K562 (cell line): ENCODE measurements around the gene PPP4R3B. TPM values are rescaled to one million over a fixed set of nuclear protein-coding genes. Genes with fewer than 3 reads are reported as not detected.
A peak's percentile ranks its signal among the peaks of the same experiment; 100 is the strongest.

Experiments used
- ATF3 ChIP-seq, 2 experiments: fragments of 450-650 bp in 1 of 2; sonication (generic) in 1 of 2; formaldehyde crosslinking in 1 of 2; IDR thresholded peaks in 1 of 2; conservative IDR thresholded peaks in 1 of 2; 2 replicates each; pipeline versions ENCODE4 v1.6.1 to v1.8.1; 2016 to 2023; ENCODE audit warnings: mild to moderate bottlenecking in 2 of 2, moderate library complexity in 2 of 2, inconsistent platforms in 1 of 2, missing genetic modification reagents in 1 of 2
- BHLHE40 ChIP-seq: IDR thresholded peaks from 2 replicates; pipeline ENCODE4 v1.6.1; 2011; ENCODE audit warnings: low read length, improper control_type of control experiment
- BMI1 ChIP-seq: fragments of 150-350 bp; IDR thresholded peaks from 2 replicates; pipeline ENCODE4 v1.6.1; 2014; ENCODE audit warnings: low read length
- CBFB ChIP-seq: sonication (generic); formaldehyde crosslinking; IDR thresholded peaks from 2 replicates; pipeline ENCODE4 v1.4.0; 2020; ENCODE audit warnings: mild to moderate bottlenecking, missing genetic modification reagents
- CBX2 ChIP-seq: fragments of 200-600 bp; sonication (generic); IDR thresholded peaks from one replicate; pipeline ENCODE4 v1.6.1; 2012; ENCODE audit warnings: mild to moderate bottlenecking, low read length, inconsistent platforms; ENCODE audit not compliant: insufficient read depth, poor library complexity, severe bottlenecking
- CC2D1A ChIP-seq: fragments of 450-650 bp; IDR thresholded peaks from 2 replicates; pipeline ENCODE4 v1.6.1; 2017; ENCODE audit warnings: mild to moderate bottlenecking
- EWSR1 ChIP-seq: fragments of 450-650 bp; IDR thresholded peaks from 2 replicates; pipeline ENCODE4 v1.6.1; 2018; ENCODE audit warnings: borderline replicate concordance, mild to moderate bottlenecking, low read depth, moderate library complexity; ENCODE audit not compliant: partially characterized antibody
- HIVEP1 ChIP-seq: fragments of 250-450 bp; sonication (Bioruptor Pico); IDR thresholded peaks from 2 replicates; pipeline ENCODE4 v1.4.0; 2020; ENCODE audit warnings: mild to moderate bottlenecking
- HMGN3 ChIP-seq: IDR thresholded peaks from 2 replicates; pipeline ENCODE4 v1.6.1; 2011; ENCODE audit warnings: borderline replicate concordance, low read depth, mild to moderate bottlenecking, mixed read lengths, low read length; ENCODE audit not compliant: insufficient read length; ENCODE audit errors: extremely low read depth
- IRF1 ChIP-seq: sonication (generic); formaldehyde crosslinking; IDR thresholded peaks from 2 replicates; pipeline ENCODE4 v1.8.0; 2022; ENCODE audit warnings: missing genetic modification reagents, mild to moderate bottlenecking, borderline replicate concordance
- JUND ChIP-seq, 2 experiments: IDR thresholded peaks; 2 replicates in 1 of 2; 3 replicates in 1 of 2; pipeline ENCODE4 v1.6.1; 2011; ENCODE audit warnings: borderline replicate concordance in 2 of 2, low read depth in 2 of 2, low read length in 2 of 2, improper control_type of control experiment in 1 of 2, missing biosample characterization in 1 of 2, missing genetic modification characterization in 1 of 2, missing genetic modification reagents in 1 of 2
- KAT2B ChIP-seq: IDR thresholded peaks from one replicate; pipeline ENCODE4 v1.6.1; 2012; ENCODE audit warnings: low read depth, mild to moderate bottlenecking, control low read depth, inconsistent platforms, low read length, moderate library complexity
- NFIC ChIP-seq: fragments of 450-650 bp; IDR thresholded peaks from 2 replicates; pipeline ENCODE4 v1.6.1; 2017; ENCODE audit warnings: mild to moderate bottlenecking, inconsistent platforms
- NR2C2 ChIP-seq, 2 experiments: fragments of 200-800 bp in 1 of 2; sonication (Bioruptor generic) in 1 of 2; sonication (generic) in 1 of 2; formaldehyde crosslinking in 1 of 2; IDR thresholded peaks; 2 replicates each; pipeline versions ENCODE4 v1.6.1 to v1.8.0; 2016 to 2022; ENCODE audit warnings: mild to moderate bottlenecking in 1 of 2, missing compliant biosample characterization in 1 of 2, missing genetic modification characterization in 1 of 2, missing genetic modification reagents in 1 of 2
- PML ChIP-seq: IDR thresholded peaks from 2 replicates; pipeline ENCODE4 v1.6.1; 2012; ENCODE audit warnings: low read length, inconsistent platforms
- POLR2G ChIP-seq: fragments of 200-400 bp; formaldehyde crosslinking; IDR thresholded peaks from 2 replicates; pipeline ENCODE4 v1.6.1; 2017; ENCODE audit warnings: low read depth, mild to moderate bottlenecking, antibody characterized with exemption, low read length, moderate library complexity
- THAP7 ChIP-seq: fragments of 250-450 bp; sonication (Bioruptor Pico); IDR thresholded peaks from 2 replicates; pipeline ENCODE4 v1.5.0; 2021
- ZBTB8A ChIP-seq: fragments of 450-650 bp; IDR thresholded peaks from 2 replicates; pipeline ENCODE4 v1.6.1; 2018; ENCODE audit warnings: mild to moderate bottlenecking, moderate library complexity; ENCODE audit not compliant: partially characterized antibody
- ZKSCAN3 ChIP-seq: fragments of 250-450 bp; sonication (Bioruptor Pico); IDR thresholded peaks from 2 replicates; pipeline ENCODE4 v1.4.0; 2020
- ZNF175 ChIP-seq: fragments of 200-800 bp; sonication (Bioruptor generic); IDR thresholded peaks from 2 replicates; pipeline ENCODE4 v1.6.1; 2016; ENCODE audit warnings: low read depth, mild to moderate bottlenecking, missing genetic modification characterization, missing compliant biosample characterization
- ZNF408 ChIP-seq: fragments of 250-450 bp; sonication (Bioruptor Pico); IDR thresholded peaks from 2 replicates; pipeline ENCODE4 v1.4.0; 2020; ENCODE audit warnings: low read depth, mild to moderate bottlenecking, moderate library complexity
- ZNF717 ChIP-seq: fragments of 250-450 bp; sonication (Bioruptor Pico); IDR thresholded peaks from 2 replicates; pipeline ENCODE4 v1.5.0; 2021
- polyA plus RNA-seq, 8 experiments: library from polyadenylated mRNA; depleted of rRNA in 4 of 8; stranded (reverse) in 5 of 8; unstranded in 3 of 8; fragments of >200 nt; fragmentation: Nextera tagmentation in 2 of 8; fragmentation: Illumina TruSeq in 1 of 8; extraction: Ambion mirVana in 2 of 8; extraction: Trizol in 1 of 8; gene quantifications; 2 replicates each; pipeline versions ENCODE4 v1.2.1 to v1.2.3, GENCODE V29; 2011 to 2014; ENCODE audit warnings: inconsistent platforms in 1 of 8, missing spikeins in 1 of 8
- total RNA-seq, 7 experiments: library from RNA; depleted of rRNA in 6 of 7; stranded (reverse); fragments of >200 nt in 6 of 7; fragmentation: Illumina TruSeq in 2 of 7; extraction: Trizol in 2 of 7; gene quantifications; 2 replicates each; pipeline versions ENCODE4 v1.2.1 to v1.2.3, GENCODE V29; 2011 to 2021; ENCODE audit warnings: low replicate concordance in 1 of 7

The PPP4R3B gene
- total and polyA plus RNA-seq, 9 of the 15 experiments (the other 6 are each of a cell fraction or from before 2014, with no cell fraction given) = 13.2 to 59.2 (median 41.9) TPM

- no peak for TF ChIP-seq ATF3 (IDR thresholded peaks at IDR 0.05)
- TF ChIP-seq ATF3 (CRISPR knock-in tag; conservative IDR thresholded peaks at IDR 0.05) = no peak
- TF ChIP-seq ZNF408 (CRISPR knock-in tag) = no peak
- no peak; the same call in 1 of the 2 replicates for TF ChIP-seq PML
- no peak for TF ChIP-seq ZKSCAN3 (CRISPR knock-in tag)
- no peak for TF ChIP-seq ZNF175 (CRISPR knock-in tag)
- no peak for TF ChIP-seq EWSR1
- no peak for TF ChIP-seq BMI1
- no peak for TF ChIP-seq ZNF717
- no peak for TF ChIP-seq KAT2B
- no peak for TF ChIP-seq CBFB
- TF ChIP-seq NFIC = no peak
- TF ChIP-seq THAP7 (CRISPR knock-in tag) = no peak
- TF ChIP-seq HIVEP1 (CRISPR knock-in tag) = no peak
- TF ChIP-seq CBX2 = no peak
- peak; percentile 74 for TF ChIP-seq BHLHE40
- TF ChIP-seq ZBTB8A = no peak
- TF ChIP-seq POLR2G = no peak
- no peak for TF ChIP-seq CC2D1A
- no peak for TF ChIP-seq JUND (IDR thresholded peaks at IDR 0.05; ENCODE audit: borderline replicate concordance, low read depth, low read length)
- TF ChIP-seq JUND (tag; IDR thresholded peaks at IDR 0.05; ENCODE audit: borderline replicate concordance, low read depth, low read length) = 0 out of 3 replicates have a peak, but pooled peaks have one; percentile 16
- no peak for TF ChIP-seq HMGN3
- TF ChIP-seq IRF1 = no peak
- TF ChIP-seq NR2C2 (CRISPR knock-in tag; IDR thresholded peaks at IDR 0.05) = peak; percentile 54; the same call in 1 of the 2 replicates
- peak; percentile 67 for TF ChIP-seq NR2C2 (tag; IDR thresholded peaks at IDR 0.05)
These were observed 1.0 kb upstream of the PPP4R3B start (continued) for GRCh38 chr2:55618275-55619055.
